ENCODE data around the gene SUSD4. TPM values are rescaled to one million over a fixed set of nuclear protein-coding genes. Genes with fewer than 3 reads are reported as not detected.

Gene SUSD4
- total RNA-seq, 1 experiment from 2014 or later, result 3.2 TPM

DNA sequence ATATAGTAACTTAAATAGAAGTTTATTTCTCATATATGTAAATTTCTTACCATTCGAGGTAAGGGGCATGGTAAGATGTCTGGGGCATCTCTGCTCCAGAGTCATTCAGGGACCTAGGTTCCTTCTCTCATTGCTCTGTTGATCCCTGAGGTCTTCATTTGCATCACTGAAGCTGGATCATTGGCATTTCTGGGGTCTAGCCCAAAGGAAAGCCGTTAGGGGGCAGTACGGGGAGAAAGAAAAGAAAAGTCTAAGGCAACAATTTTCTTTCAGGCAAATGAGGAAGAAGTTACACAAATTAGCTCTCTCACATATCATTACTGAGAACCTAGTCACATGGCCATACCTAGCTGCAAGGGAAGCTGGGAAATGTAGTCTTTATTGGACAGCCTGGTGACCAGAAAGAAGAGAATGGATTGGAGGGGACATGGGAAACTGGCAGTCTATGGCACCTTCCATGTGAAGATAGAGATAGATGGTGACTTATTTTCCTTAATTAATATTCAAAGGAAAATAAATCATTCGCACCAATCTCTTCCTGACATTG lies 10.2 kb upstream of the SUSD4 start:
- H3F3A ChIP-seq (ENCODE audit: insufficient read depth, low read depth), result no peaks in the 10 kb centered on the region
- no peak overlapping the region for H2AFZ ChIP-seq
- POLR2A ChIA-PET (ENCODE audit: unreplicated experiment), result no interaction called here
- H3K27ac ChIP-seq, result no peak overlapping the region
- no peak for DNase-seq
- no peaks in the 10 kb centered on the region for H3K9me2 ChIP-seq (ENCODE audit: insufficient read depth)
- no peak overlapping the region for H3K4me2 ChIP-seq
- H3K36me3 ChIP-seq (ENCODE audit: low read depth), result no peaks in the 10 kb centered on the region
- no peaks in the 10 kb centered on the region for H4K20me1 ChIP-seq (ENCODE audit: insufficient read depth)
- intact Hi-C loops (cut with micrococcal nuclease; ENCODE audit: unreplicated experiment), result no loop called here
- no peaks in the 10 kb centered on the region for H3K4me1 ChIP-seq (replicated peaks; ENCODE audit: insufficient read depth)
- H3K9me3 ChIP-seq (ENCODE audit: insufficient read depth, low read depth), result 0 out of 2 replicates have a peak, but pooled peaks cover 4% of the 10 kb centered on the region
- peaks cover 30% of the 10 kb centered on the region for H3K27me3 ChIP-seq (ENCODE audit: insufficient read depth, low read depth)
- H3K79me2 ChIP-seq (ENCODE audit: low read depth), result no peaks in the 10 kb centered on the region
- BruUV-seq (replicated peaks), result no TSS peak
- CTCF ChIA-PET, result no interaction called here
- no peak for TF ChIP-seq EZH2 (IDR thresholded peaks at IDR 0.05; ENCODE audit: low read depth)
- TF ChIP-seq, protein P1, sequence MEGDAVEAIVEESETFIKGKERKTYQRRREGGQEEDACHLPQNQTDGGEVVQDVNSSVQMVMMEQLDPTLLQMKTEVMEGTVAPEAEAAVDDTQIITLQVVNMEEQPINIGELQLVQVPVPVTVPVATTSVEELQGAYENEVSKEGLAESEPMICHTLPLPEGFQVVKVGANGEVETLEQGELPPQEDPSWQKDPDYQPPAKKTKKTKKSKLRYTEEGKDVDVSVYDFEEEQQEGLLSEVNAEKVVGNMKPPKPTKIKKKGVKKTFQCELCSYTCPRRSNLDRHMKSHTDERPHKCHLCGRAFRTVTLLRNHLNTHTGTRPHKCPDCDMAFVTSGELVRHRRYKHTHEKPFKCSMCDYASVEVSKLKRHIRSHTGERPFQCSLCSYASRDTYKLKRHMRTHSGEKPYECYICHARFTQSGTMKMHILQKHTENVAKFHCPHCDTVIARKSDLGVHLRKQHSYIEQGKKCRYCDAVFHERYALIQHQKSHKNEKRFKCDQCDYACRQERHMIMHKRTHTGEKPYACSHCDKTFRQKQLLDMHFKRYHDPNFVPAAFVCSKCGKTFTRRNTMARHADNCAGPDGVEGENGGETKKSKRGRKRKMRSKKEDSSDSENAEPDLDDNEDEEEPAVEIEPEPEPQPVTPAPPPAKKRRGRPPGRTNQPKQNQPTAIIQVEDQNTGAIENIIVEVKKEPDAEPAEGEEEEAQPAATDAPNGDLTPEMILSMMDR (conservative IDR thresholded peaks at IDR 0.05), result no peak
- H3K4me3 ChIP-seq, result no peak overlapping the region

DNA sequence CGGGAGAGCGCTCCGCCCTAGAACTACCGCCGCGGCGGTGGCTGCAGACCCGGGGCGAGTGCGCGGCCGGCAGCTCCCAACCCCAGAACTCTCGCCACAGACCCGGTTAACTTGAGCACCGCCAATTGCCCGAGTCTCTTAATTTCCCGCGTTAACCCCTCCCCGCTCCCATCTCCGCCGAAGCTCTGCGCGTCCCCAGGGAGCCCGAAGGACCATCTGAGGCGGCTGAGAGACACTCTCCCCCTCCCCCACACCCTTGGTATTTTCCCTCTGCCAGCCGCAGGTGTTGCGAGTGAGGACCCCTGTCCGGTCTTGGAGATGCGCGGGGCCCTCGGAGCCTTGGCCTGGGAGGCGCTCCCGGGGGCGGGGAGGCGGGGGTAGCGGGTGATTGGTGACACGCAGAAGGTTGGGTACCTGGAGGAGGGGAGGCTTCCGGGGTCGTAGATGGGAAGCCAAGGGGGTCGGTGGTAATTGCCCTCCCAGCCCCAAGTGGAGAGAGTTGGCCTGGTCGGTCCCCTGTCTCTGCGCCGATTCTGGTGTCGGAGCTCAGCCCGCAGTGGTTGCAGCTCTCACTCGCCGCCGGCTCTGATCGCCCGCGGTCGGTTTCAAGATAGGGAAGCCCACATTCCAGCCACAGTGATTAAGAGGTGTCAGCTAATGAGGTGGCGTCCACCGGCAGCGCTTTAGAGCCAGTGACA lies 858 bp upstream of the SUSD4 start:
- POLR2A ChIA-PET (ENCODE audit: unreplicated experiment), result interaction anchor here (0.6 kb wide), 1 partner anchor 106 kb away, joined by 3 read pairs; no protein-coding TSS in a partner anchor
- BruUV-seq (replicated peaks), result no TSS peak

More for the DNA sequence above, 858 bp upstream of the SUSD4 start:
- peak in 1 of 2 experiments; percentile 22 for DNase-seq
- Histone ChIP-seq H4K20me1 (ENCODE audit: insufficient read depth) (no peaks in the 10 kb centered on the region), H3K79me2 (ENCODE audit: low read depth) (no peaks in the 10 kb centered on the region), H3K4me1 (replicated peaks; ENCODE audit: insufficient read depth) (peaks cover 6% of the 10 kb centered on the region; the same call in 1 of the 2 replicates), H2AFZ (no peak overlapping the region), H3K4me2 (peak overlapping the region; percentile 82), H3K9me2 (ENCODE audit: insufficient read depth) (no peaks in the 10 kb centered on the region), H3F3A (ENCODE audit: insufficient read depth, low read depth) (peaks cover 9% of the 10 kb centered on the region), H3K4me3 (peak overlapping the region; percentile 24; the same call in 1 of the 2 replicates), H3K9me3 (ENCODE audit: insufficient read depth, low read depth) (no peaks in the 10 kb centered on the region), H3K27ac (no peak overlapping the region), H3K36me3 (ENCODE audit: low read depth) (no peaks in the 10 kb centered on the region), H3K27me3 (ENCODE audit: insufficient read depth, low read depth) (peaks cover 51% of the 10 kb centered on the region)
- no peak for TF ChIP-seq EZH2 (IDR thresholded peaks at IDR 0.05; ENCODE audit: low read depth)
- TF ChIP-seq, protein P1 (conservative IDR thresholded peaks at IDR 0.05), result no peak
- CTCF ChIA-PET, result interaction anchor here (1.4 kb wide), 1 partner anchor 231 kb away, joined by 4 read pairs; no protein-coding TSS in a partner anchor
- intact Hi-C loops (cut with micrococcal nuclease; ENCODE audit: unreplicated experiment), result loop anchor here (1.0 to 5.0 kb wide), 2 partner anchors 233 to 319 kb away; no protein-coding TSS in a partner anchor

All from PC-9 (cell line).